GM12878 (cell line): ENCODE measurements around the gene ITPR3. TPM values are rescaled to one million over a fixed set of nuclear protein-coding genes. Genes with fewer than 3 reads are reported as not detected.

Experiments
- ATF7 ChIP-seq: fragments of 450-650 bp; IDR thresholded peaks from 2 replicates; pipeline ENCODE4 v1.6.1; 2016; ENCODE audit warnings: low read depth, mild to moderate bottlenecking
- BHLHE40 ChIP-seq, 2 experiments: fragments of 450-650 bp in 1 of 2; IDR thresholded peaks; 2 replicates each; pipeline ENCODE4 v1.6.1; 2011 to 2017; ENCODE audit warnings: low read depth in 2 of 2, borderline replicate concordance in 1 of 2, improper control_type of control experiment in 1 of 2, low read length in 1 of 2, mild to moderate bottlenecking in 1 of 2
- CTCF ChIP-seq, 3 experiments: IDR thresholded peaks in 2 of 3; conservative IDR thresholded peaks in 1 of 3; 2 replicates each; pipeline ENCODE4 v1.5.1; 2011; ENCODE audit warnings: low read depth in 3 of 3, low read length in 3 of 3, mild to moderate bottlenecking in 3 of 3, control low read depth in 2 of 3, moderate library complexity in 2 of 3, inconsistent platforms in 1 of 3, mixed read lengths in 1 of 3; ENCODE audit not compliant: control insufficient read depth in 2 of 3, insufficient read depth in 1 of 3; ENCODE audit errors: extremely low read depth in 1 of 3
- E2F8 ChIP-seq: fragments of 450-650 bp; IDR thresholded peaks from 2 replicates; pipeline ENCODE4 v1.6.1; 2018; ENCODE audit warnings: mild to moderate bottlenecking, low read depth, moderate library complexity; ENCODE audit not compliant: partially characterized antibody
- HDGF ChIP-seq: fragments of 450-650 bp; IDR thresholded peaks from 2 replicates; pipeline ENCODE4 v1.6.1; 2016; ENCODE audit warnings: antibody characterized with exemption
- IKZF2 ChIP-seq, 2 experiments: fragments of 450-650 bp; IDR thresholded peaks; 2 replicates each; pipeline ENCODE4 v1.6.1; 2017; ENCODE audit warnings: mild to moderate bottlenecking in 2 of 2, moderate library complexity in 2 of 2
- LARP7 ChIP-seq: fragments of 450-650 bp; IDR thresholded peaks from 2 replicates; pipeline ENCODE4 v1.6.1; 2017; ENCODE audit warnings: mild to moderate bottlenecking
- MXI1 ChIP-seq: fragments of 150-350 bp; IDR thresholded peaks from 2 replicates; pipeline ENCODE4 v1.6.1; 2011; ENCODE audit warnings: low read depth, mild to moderate bottlenecking, inconsistent platforms, low read length, improper control_type of control experiment
- NFYA ChIP-seq: IDR thresholded peaks from 2 replicates; pipeline ENCODE4 v1.6.1; 2011; ENCODE audit warnings: low read depth, mild to moderate bottlenecking, low read length, improper control_type of control experiment, borderline replicate concordance
- NFYB ChIP-seq: IDR thresholded peaks from 2 replicates; pipeline ENCODE4 v1.6.1; 2011; ENCODE audit warnings: low read depth, mild to moderate bottlenecking, low read length, improper control_type of control experiment, moderate library complexity; ENCODE audit not compliant: insufficient read depth
- RB1 ChIP-seq: fragments of 450-650 bp; formaldehyde crosslinking; IDR thresholded peaks from 2 replicates; pipeline ENCODE4 v1.6.1; 2017; ENCODE audit warnings: mild to moderate bottlenecking, borderline replicate concordance
- SMC3 ChIP-seq: IDR thresholded peaks from 2 replicates; pipeline ENCODE4 v1.6.1; 2011; ENCODE audit warnings: low read length, improper control_type of control experiment, borderline replicate concordance
- YBX1 ChIP-seq: fragments of 450-650 bp; IDR thresholded peaks from 2 replicates; pipeline ENCODE4 v1.6.1; 2016; ENCODE audit warnings: antibody characterized with exemption
- ZBTB33 ChIP-seq: fragments of 450-650 bp; IDR thresholded peaks from 2 replicates; pipeline ENCODE4 v1.6.1; 2017; ENCODE audit warnings: mild to moderate bottlenecking
- ZNF274 ChIP-seq: IDR thresholded peaks from one replicate; pipeline ENCODE4 v1.8.0; 2011; ENCODE audit not compliant: insufficient read length, insufficient read depth
- polyA plus RNA-seq, 11 experiments: library from polyadenylated mRNA; depleted of rRNA in 4 of 11; unstranded in 6 of 11; stranded (reverse) in 5 of 11; fragments of >200 nt; fragmentation: Nextera tagmentation in 4 of 11; fragmentation: Illumina TruSeq in 1 of 11; extraction: Ambion mirVana in 4 of 11; extraction: Trizol in 1 of 11; gene quantifications; 1 replicate in 1 of 11; 2 replicates in 10 of 11; pipeline versions ENCODE4 v1.2.1 to v1.2.3, GENCODE V29; 2011 to 2016; ENCODE audit warnings: inconsistent platforms in 2 of 11, missing spikeins in 2 of 11, low read depth in 1 of 11
- total RNA-seq, 4 experiments: library from RNA; depleted of rRNA in 3 of 4; stranded (reverse); fragments of >200 nt in 3 of 4; fragmentation: Illumina TruSeq in 1 of 4; extraction: Trizol in 1 of 4; gene quantifications; 2 replicates each; pipeline versions ENCODE4 v1.2.1 to v1.2.3, GENCODE V29; 2013 to 2021

The ITPR3 gene
- total and polyA plus RNA-seq, 10 of the 15 experiments (the other 5 are each of a cell fraction or from before 2014, with no cell fraction given): 0.32 to 34.0 (median 11.9) TPM

DNA sequence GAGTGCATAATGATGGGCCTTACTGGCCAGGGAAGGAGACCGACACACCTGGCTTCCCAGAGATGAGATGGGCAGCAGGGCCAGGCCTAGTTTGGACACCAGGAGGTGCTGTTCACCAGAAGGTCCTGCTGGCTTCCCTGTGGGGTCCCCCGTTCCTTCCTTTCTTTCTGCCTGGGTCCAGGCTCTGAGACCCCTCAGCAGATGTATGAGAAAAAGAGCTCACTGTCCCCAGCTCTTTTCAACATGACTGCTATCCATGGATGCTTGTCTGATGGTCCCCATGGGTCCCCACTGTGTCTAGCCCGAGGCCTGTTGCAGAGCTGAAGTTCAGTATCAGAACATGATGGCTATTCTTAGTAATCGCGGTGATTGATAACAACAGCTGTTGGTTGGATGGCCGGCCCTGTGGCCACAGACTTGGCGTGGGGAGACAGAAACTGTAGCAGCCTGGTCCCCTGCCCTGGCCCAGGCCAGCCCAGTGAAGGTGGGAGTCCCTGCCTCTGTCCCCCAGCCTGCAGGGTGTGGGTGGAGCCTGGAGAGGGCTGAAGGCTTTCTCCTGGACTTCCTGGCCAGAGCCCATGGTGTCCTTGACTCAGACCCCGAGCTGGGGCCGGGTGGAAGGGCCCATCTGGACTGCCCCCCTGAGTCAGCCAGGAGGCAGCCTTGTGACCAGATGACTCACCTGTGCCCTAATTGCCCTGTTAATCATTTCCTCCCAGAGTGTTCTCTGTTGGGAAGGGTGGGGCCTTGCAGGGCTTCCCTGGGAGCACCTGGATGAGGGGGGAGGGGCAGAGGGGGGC lies 31.2 kb upstream of the ITPR3 start (continued):
- no peak for TF ChIP-seq ZNF274
- peak; percentile 83 to 98 (median 93) for TF ChIP-seq CTCF (IDR thresholded peaks at IDR 0.05 in 2 of 3, conservative IDR thresholded peaks at IDR 0.05 in 1 of 3; ENCODE audit: control insufficient read depth in 2 of 3, extremely low read depth in 1 of 3, insufficient read depth in 1 of 3, low read depth in 3 of 3, low read length in 3 of 3)
- 0 out of 2 replicates have a peak, but pooled peaks have one; percentile 31 for TF ChIP-seq RB1
- no peak for TF ChIP-seq NFYA
- TF ChIP-seq SMC3: peak; percentile 94
- TF ChIP-seq NFYB: no peak
- TF ChIP-seq ATF7: no peak; the same call in 1 of the 2 replicates
- TF ChIP-seq E2F8: no peak
- TF ChIP-seq MXI1: no peak
- peak; percentile 35 to 50 for TF ChIP-seq IKZF2 (IDR thresholded peaks at IDR 0.05)
- no peak for TF ChIP-seq YBX1
- TF ChIP-seq ZBTB33: no peak
- TF ChIP-seq HDGF: 0 out of 2 replicates have a peak, but pooled peaks have one; percentile 21
- TF ChIP-seq BHLHE40 (IDR thresholded peaks at IDR 0.05; ENCODE audit: borderline replicate concordance in 1 of 2, low read depth in 2 of 2, low read length in 1 of 2): 0 out of 4 replicates have a peak, but pooled peaks of 1 of the 2 experiments have one; percentile 14
- 0 out of 2 replicates have a peak, but pooled peaks have one; percentile 13 for TF ChIP-seq LARP7
- TF ChIP-seq, all 136 proteins: peak for 14
